ENCODE data around the gene MBNL2.

The MBNL2 gene

DNA sequence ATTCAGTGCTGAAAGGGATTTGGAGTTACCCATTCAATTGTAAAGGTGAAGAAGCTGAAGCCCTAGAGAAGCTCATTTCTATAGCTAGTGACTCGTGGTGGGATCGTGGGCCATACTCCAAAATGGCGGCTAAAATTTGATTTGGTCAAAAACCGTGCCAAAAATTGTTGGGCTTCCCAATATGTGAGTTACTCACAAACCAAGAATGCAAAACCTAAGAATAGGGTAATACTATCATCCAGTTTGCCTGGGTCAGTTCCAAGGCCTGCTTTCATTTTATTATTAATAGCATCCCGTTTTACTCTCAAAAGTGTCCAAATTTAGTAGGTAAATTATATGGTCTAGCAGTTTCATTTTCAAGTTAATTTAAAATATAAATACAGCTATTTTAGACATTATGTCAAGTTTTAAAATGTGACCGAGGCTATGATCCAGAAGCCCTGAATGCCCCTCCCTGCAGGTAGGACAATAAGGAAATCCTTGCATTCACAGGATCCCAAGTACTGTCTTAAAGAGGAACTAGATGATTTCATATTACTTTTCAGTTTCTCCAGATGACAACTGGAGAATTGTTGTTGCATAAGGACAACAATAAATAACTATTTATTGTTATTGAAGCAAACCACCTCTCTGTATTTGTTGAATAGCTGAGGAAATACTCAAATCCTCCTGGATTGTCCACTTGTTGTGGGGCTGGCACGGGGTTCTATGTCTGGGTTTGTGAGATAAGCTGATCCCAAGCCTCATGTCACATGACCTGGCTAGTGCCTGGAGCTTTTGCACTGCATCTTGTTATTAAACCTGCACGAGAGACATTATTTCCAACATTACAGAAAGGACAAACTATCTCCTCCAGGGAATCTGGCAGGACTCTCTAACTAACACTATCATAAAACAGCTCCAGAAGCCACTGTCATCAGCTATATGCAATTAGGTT lies 200.3 kb downstream of the MBNL2 start:
- no peak for DNase-seq (ENCODE audit: low spot score)

DNA sequence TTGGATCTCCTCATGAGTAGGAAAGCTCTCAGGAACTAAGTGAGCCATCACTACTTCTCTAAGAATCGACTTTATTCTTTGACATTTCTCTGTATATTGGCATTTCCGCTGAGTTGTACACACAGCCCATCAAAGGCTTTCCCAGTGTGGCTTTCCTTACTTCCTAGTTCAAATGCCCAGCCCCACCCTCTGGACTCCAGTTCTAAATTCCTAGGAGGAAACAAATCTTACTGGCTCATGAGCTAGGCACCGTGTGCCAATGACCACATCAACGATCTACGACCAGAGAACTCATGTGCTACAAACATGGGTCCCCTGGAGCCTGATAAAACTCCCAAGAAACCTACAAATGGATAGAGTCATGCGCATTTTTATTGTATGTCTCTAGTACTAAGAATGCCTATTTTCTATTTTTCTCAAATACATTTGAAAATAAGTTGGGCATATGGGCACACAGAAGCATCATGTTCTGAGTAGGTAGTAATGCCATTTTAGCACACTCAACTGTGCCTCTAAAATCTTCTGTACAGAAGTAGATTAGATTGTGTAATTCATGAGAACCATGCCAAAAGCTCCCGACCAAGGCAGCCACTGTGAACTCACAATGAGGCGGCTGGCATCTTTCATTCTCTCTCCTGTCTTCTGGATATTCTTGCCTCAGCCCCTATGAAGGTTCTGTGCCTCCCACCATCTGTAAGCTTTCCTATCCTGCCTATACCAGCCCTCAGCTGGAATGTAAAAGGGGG lies 201.3 kb downstream of the MBNL2 start:
- DNase-seq (ENCODE audit: low spot score): no peak

DNA sequence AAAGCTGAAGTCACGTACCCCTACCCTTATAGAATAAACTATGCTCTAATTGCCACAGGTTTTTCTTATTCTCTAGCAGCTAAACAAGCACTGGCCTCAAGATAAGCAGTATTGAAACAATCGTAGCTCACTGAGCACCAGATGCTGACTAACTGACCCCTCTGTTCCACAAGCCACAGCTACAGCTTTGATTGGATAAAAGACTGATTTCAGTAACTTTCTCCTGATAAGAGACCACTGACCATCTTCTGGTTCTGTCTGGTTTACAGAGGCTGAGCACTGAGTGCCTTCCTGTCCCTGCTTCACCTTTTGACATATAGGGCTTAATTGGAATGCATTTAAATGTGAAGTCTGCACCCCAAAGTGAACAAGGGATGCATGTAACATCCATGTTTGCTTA lies 203.5 kb downstream of the MBNL2 start:
- no peak for DNase-seq (ENCODE audit: low spot score)

DNA sequence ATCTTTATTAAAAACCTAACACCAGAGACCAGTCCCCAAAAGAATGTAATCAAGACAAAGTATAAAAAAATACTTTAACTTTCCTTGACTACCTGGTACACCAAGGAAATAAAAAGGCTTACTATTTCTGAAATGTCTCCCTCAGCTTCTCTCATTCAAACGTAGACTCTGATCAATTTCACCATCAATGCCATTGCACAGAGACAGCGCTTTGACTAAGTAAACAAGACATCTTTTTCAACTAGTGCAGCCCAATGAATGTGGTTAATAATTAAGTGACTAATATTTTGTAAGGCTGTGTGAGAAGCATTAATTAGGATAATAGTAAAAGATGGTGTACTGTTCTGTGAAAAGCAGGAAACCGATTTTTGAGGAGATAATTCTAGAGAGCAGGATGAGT lies 204.6 kb downstream of the MBNL2 start:
- no peak for DNase-seq (ENCODE audit: low spot score)

DNA sequence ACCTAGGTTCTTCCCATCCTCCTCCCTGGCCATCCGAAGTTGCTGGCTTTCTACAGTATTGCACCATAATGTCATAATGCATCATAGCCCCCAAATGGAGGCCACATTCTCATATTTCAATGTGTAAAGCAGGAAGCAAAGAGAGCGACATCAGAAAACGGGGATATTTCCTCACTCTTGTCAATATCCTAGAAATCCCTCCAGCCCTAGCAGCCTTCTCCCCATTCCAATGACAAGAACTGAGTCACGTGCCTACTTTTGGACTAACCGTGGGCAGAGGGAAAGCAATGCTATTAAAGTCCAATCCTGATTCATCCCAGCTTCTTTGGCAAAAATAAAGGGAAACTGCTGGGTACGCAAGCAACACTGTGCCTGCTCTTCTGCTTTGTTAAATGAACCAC lies 207.5 kb downstream of the MBNL2 start:
- DNase-seq (ENCODE audit: low spot score): no peak

DNA sequence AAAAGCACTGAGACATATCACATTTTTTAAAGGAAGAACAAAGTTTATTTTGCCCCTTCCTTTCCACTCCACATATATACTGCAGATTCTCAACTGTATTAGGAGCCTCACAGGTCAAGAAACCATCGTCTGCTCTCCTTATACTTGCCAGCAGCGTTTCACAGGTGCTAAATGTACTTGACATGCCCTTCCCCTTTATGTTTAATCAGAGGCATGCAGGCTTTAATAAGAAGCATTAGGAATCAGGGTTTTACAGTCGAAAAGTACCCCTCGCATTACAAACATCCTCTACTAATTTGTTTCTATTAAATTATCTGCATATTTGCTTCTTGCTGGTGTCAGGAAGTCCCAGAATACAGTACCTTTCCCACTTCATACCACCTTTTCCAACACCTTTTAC lies 208.2 kb downstream of the MBNL2 start:
- no peak for DNase-seq (ENCODE audit: low spot score)

DNA sequence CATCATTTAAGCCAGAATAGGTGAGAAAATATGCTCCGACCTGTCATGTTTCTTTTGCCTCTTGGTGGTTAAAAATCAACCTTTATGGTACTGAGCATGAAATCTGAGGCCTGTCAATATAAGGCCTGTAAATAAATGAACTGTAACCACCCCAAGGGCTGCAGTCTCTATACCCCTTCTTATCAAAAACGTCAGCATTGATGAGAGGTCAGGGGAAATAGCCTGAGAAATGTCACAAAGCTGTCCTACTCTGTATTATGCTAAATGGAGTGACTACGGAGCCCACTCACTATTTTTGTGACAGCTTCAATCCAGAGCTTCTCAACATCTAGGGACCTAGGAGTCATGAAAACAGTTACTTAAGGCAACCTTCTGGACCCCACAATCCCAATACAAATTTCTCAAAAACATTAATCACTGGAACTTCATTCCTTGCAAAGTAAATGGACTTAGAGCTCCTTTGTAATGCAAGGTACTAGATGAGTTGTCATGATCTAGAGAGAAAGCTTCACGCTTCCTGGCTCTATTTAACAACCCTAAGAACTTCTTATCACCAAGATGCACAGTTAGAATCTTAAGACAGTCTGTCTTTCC lies 209.1 kb downstream of the MBNL2 start:
- DNase-seq (ENCODE audit: low spot score): no peak

DNA sequence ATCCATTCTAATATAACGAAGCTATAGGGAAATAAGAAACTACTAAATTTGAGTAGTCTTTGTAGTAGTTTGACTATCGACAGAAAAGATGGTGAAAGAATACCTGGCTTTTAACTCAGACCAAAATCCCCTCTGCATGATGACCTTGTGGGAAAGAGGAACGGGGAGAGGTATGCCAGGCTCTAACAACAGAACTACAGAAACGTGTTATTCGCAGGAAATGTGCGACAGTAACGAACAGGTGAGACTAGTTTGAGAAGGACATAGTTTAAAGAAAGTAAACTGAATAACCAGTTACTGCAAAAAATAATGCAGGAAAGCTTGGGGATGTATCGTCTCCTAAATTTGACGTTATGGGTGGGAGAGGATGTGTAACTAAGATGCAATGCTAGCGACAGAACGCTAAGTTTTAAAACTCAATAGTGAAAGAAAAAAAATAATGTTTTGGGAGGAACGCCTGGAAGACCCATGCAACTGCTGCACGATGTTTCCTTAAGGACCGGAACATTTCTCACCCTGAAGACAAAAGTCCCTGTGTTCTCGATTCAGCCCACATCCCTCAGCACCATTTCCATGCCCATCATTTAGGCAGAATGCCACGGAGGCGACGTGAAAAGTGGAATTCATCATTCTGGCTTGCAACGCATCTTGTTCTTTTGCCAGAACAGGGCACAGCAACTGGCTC lies 210.2 kb downstream of the MBNL2 start:
- DNase-seq (ENCODE audit: low spot score): no peak

DNA sequence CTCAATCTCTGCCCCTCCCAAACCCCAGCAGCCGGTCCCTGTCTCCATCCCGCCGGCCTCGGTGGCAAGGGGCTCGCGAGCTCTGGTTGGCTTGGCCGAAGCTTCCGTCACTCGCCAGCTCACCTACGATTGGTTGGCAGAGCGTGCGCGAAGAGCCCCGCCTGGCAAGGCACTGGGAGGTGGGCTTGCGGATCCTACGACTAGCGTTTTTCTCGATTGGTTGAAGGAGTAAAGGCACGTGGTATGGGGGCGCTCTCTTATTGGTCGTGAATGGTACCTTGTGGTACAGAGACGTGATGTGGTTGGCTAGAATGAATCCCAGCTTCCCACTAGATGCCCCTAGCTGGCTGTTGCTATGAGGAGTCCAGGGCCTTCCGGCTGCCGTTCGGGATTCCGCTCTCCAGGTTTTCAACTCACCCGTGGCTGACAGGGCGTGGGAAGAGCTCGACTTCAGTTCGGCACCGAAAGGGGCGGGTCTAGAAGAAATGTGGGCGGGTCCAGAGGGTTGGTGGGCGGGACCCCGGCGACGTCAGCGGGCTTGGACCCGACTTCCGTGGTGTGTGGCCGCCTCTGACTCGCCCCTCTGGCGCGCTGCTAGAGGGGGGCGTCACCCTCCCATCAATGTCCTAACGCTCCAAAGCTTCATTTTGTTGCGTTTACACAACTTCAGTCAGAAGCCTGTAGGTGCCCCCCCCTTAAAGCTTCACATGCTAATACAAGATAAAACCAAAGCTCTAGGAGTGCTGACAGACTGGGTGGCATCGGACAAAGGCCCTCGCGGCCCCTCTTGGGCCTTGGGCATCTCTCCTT lies 211.0 kb downstream of the MBNL2 start:
- peak; percentile 99 for DNase-seq (ENCODE audit: low spot score)

DNA sequence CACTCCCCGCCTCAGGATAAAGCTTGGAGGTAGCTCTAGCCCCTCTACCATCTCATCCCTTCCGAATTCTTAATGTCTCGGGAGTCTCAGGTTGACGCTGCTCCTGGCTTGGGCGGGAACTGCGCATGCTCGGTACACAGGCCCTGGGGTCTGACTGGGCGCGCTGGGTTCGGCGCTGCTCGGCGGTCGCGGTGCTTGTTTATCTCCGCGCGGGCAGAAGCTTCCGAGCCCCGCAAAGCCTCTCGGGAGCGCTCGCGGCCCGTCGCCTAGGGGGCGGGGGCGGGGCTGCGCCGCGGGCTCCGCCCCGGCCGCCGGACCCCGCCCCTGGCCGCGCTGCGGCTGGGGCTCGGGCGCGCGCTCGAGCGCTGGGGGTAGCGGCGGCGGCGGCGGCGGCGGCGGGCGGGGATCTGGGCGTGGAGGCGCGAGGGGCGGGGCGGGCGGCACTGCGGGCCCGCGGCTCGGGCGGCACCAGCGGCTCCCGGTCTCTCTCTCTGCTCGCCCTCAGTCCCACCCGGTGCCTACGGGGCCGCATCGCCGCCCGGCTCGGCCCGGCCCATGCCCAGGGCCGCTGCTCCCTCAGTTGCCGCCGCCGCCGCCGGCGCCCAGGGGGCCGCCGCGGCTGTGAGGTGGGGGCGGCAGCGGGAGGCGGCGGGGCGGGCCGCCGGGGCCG lies 211.7 kb downstream of the MBNL2 start, which contains the start of gene RAP2A:
Gene RAP2A, plus strand, starts transcription at position 443 of the 670 bp plus-strand sequence. CDS start 302 bp downstream, outside the sequence.
- peak; percentile 88 for DNase-seq (ENCODE audit: low spot score)

DNA sequence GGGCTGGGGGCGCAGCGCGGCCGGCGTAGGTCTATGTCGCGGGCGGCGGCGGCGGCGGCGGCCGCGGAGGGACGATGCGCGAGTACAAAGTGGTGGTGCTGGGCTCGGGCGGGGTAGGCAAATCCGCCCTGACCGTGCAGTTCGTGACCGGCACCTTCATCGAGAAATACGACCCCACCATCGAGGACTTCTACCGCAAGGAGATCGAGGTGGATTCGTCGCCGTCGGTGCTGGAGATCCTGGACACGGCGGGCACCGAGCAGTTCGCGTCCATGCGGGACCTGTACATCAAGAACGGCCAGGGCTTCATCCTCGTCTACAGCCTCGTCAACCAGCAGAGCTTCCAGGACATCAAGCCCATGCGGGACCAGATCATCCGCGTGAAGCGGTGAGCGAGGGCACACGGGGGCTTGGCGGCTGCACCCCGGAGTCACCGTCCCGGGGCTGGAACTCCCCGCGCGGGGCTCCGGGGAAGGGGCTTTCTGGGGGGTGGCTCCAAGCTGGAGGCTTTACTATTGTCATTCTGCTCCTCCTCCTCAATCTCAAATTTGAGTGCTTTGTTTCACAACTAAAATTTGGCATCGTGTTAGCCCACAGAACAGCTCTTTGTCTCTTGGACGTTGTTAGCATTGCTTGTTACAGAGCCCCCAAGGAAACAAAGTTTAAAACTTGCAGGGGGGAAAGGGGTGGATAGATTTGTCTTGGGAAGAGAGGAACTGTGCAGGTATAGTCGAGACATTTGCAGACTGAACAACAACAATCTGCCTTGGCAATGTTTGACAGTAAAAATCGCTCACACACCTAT lies 212.5 kb downstream of the MBNL2 start:
- DNase-seq (ENCODE audit: low spot score): peak; percentile 29

DNA sequence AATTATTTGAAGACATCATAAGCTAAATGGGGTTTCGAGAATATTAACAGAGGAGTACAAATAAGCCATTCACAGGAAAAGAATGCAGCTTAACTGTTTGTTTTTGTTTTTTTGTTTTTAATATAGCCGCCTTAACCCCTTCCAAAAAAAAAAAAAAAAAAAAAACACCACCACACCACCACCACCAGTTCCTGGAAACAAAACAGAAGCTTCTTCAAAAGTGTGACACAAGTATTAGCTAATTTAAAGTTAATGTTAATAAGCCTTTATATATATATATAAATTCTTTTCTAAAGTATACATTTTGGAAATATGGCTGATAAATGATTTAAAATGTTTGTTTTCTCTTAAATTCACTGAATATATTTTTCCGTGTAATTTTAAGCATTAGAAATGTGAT lies 213.2 kb downstream of the MBNL2 start:
- no peak for DNase-seq (ENCODE audit: low spot score)

DNA sequence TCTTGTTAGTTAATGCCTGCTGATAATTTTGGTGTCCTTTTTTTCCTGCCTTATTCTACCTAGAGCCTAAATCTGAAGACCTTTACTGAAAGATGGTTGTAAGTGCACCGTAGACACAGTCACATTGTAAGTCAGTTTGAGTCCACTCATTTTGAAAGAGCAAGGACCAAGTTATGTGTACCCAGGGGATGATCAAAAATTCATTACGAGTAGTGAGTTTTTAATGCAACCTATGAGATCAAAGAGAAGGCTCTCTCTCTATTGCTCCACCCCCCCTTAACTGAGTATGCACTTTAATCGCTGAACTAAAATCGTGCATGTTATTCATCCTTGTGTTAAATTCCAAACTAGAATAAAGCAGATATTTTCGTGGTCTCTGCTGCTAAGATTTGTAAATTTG lies 213.7 kb downstream of the MBNL2 start:
- DNase-seq (ENCODE audit: low spot score): peak; percentile 18

DNA sequence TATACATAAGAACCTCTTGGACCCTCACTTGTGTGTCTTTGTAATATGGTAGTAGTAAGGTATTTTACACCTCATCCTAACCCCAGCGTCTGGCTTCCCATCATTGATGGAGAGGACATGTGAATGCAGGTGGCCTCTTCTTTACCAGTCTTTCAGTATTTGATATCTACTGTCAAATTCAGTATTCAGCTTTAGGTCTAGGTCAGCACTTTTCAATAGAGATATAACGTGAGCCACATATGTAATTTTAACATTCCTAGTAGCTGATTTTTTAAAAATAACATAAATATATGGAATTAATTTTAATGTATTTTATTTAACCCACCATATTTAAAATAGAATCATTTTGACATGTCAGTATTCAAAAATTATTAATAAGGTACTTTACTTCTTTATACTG lies 214.7 kb downstream of the MBNL2 start:
- no peak for DNase-seq (ENCODE audit: low spot score)

DNA sequence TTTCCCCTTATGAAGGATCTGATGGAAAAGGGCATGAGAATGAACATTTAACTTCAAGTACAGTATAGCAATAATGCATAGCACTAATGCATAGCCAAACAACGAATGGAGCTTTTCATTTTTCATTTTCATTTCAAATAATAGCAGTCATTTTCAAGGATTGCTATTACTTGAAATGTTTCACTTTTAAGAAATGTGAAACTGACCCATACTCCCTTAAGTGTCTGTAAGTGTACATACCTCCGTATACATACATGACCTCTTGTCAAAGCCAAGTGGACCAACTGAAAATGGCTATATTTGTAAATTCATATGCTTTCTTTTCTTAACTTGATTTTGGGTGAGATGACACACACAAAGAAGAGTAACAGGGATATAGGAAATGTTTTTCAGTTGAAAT lies 215.6 kb downstream of the MBNL2 start:
- DNase-seq (ENCODE audit: low spot score): no peak

DNA sequence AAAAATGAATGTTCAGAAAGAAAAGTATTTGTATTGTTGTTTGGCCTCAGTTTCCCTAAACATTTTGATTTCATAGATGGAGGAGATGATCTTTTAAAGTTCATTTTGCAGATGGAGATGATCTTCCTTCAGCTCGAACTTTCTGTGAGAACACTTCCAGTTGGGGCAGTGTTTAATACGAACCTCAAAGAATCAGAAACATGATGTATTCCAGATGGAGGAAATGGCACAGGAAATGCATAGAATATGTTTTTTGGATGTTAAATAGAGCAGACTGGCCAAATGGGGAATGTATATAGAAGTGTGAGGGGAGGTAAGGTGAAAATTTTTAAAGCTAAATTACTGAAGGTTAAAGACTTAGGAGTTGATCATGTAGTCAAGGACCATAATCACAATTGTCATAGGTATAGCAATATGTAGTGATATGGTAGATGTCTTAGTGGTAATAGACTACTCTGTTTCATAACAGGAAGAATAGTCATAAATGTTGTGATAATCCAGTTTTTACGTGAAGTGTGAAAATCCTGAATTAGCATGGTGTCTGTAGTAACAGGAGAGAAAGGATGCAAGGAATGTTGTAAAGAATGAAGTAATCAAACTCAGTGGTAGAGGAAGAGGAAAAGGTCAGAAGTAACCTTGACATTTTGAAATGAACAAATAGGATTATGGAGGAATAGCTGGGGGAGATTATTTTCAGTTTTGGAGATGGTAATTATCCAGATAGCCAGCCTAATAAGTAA lies 216.9 kb downstream of the MBNL2 start:
- no peak for DNase-seq (ENCODE audit: low spot score)

DNA sequence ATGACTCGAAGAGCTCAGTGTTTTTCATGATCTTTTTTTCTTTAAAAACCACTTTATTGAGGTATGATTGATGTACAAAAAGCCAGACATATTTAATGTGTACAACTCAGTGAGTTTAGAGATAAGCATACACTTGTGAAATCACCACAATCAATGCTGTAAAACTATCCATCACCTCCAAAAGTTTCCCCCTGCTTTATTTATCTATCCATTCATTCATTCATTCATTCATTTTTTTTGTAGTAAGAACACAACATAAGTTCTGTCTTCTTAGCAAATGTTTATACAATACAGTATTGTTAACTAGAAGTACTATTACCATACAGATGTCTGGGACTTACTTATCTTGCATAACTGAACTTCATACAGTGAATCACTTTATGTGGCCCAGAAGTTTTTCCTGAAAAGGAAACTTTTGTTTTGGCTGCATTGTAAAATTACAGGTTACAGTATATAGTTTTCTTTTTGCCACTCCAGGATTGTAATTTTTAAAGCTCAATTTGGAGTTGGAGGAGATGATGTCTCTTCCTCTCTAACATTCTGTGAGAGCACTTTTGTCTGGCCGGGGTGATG lies 218.6 kb downstream of the MBNL2 start:
- DNase-seq (ENCODE audit: low spot score): no peak

DNA sequence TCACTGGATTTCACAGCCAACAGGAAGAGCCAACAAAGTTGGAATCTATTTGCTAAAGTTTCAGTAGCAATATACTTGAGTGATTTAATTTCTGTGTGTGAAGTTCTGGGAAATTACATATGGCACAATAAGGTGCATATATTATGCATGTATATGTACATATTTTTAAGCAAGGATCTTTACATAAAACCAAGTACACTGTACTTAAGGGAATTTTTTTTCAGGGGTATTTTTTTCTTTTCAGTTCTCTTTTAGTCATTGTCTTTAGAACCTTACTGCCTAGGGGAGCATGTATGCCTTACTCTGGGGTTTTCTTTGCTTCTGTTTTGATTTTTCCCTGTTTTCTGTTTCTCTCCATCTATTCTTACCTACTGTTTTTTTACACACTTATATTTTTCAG lies 219.2 kb downstream of the MBNL2 start:
- DNase-seq (ENCODE audit: low spot score): no peak

Measured in kidney capillary endothelial cell (primary cell).